GM21367 (cell line): ENCODE results near the gene PROSER3.
A peak's percentile ranks its signal among the peaks of the same experiment; 100 is the strongest.

Experiments used
- ATAC-seq: cut with Tn5 transposase; IDR thresholded peaks from one replicate; pipeline ENCODE4 v1.9.1; 2021; ENCODE audit not compliant: unreplicated experiment

PROSER3 gene

GRCh38 chr19:35757749-35758608, at the start of gene PROSER3:
PROSER3 (plus strand) TSS chr19:35758176; CDS start chr19:35758216, 40 bp downstream.
- ATAC-seq, result peak; percentile 86

DNA sequence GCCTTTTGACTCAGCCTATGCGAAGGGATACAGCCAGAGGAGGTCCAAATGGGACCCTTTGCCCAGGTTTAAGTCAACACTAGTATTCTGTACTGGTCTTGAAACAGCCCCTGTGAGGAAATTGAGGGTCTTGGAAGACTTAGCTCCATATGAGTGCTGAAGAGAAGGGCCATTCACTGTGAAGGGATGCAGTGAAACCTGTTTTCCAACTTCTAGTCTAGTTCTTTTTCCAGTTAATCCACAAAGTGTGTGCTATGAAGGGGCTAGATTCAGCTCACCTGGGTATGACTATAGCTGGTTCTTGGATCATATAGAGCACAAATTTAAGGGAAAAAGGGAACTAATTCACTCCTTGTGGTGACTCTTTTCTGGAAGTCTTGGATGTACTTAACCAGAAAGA, 49.6 kb upstream of the PROSER3 start:
- no peak for ATAC-seq

- ATAC-seq, result no peak
These were observed 46.9 kb upstream of the PROSER3 start for GRCh38 chr19:35710784-35711723.

GRCh38 chr19:35712567-35713505, 45.1 kb upstream of the PROSER3 start:
- no peak for ATAC-seq

DNA sequence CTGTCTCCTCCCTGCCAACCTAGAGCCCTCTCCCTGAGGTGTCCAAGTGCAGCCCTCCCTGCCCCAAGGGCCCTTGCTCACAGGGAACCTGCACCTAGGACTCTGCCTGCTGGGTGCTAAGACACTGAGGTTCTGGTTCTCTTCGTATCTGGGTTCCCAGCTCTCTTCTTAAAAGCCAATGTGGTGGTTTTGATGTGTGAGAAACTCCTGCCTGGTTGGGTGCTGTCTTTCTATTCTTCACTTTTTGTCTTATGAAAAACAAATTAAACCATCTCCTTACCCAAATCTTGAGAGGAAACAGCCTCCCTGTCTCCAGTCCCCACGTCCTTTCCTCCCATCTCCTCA, 44.5 kb upstream of the PROSER3 start:
- ATAC-seq, result no peak

GRCh38 chr19:35713904-35714495, 44.0 kb upstream of the PROSER3 start:
- no peak for ATAC-seq

DNA sequence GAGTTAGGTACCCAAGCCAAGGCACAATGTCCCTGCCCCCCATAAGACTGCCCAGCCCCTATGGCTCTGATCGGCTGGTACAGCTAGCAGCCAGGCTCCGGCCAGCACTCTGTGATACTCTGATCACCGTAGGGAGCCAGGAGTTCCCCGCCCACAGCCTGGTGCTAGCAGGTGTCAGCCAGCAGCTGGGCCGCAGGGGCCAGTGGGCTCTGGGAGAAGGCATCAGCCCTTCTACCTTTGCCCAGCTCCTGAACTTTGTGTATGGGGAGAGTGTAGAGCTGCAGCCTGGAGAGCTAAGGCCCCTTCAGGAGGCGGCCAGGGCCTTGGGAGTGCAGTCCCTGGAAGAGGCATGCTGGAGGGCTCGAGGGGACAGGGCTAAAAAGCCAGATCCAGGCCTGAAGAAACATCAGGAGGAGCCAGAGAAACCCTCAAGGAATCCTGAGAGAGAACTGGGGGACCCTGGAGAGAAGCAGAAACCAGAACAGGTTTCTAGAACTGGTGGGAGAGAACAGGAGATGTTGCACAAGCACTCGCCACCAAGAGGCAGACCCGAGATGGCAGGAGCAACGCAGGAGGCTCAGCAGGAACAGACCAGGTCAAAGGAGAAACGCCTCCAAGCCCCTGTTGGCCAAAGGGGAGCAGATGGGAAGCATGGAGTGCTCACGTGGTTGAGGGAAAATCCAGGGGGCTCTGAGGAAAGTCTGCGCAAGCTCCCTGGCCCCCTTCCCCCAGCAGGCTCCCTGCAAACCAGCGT, 43.2 kb upstream of the PROSER3 start:
- no peak for ATAC-seq

GRCh38 chr19:35715355-35715809, 42.6 kb upstream of the PROSER3 start:
- no peak for ATAC-seq

DNA sequence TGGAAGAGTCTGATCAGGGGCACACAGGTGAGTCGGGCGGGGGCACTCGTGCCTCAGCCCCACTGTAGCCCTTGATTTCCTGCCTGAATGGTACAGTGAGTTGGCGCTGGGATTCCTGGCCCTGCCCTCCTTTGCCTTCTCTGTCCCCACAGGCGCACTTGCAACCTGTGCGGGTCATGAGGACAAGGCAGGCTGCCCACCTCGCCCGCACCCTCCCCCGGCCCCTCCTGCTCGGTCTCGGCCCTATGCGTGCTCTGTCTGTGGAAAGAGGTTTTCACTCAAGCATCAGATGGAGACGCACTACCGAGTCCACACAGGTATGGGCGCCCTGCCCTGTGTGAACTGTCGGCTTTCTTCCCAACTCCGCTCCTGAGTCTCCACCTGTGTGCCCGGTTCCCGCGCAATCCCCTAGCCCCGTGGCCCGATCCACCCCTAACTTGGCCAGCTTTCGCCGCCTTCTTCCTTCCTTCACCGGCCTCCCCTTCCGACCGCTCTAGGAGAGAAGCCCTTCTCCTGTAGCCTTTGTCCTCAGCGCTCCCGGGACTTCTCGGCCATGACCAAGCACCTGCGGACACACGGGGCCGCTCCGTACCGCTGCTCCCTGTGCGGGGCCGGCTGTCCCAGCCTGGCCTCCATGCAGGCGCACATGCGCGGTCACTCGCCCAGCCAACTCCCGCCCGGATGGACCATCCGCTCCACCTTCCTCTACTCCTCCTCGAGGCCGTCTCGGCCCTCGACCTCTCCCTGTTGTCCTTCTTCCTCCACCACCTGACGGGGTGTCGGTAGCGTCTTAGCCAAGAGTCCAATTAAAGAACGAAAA, 41.8 kb upstream of the PROSER3 start:
- no peak for ATAC-seq

DNA sequence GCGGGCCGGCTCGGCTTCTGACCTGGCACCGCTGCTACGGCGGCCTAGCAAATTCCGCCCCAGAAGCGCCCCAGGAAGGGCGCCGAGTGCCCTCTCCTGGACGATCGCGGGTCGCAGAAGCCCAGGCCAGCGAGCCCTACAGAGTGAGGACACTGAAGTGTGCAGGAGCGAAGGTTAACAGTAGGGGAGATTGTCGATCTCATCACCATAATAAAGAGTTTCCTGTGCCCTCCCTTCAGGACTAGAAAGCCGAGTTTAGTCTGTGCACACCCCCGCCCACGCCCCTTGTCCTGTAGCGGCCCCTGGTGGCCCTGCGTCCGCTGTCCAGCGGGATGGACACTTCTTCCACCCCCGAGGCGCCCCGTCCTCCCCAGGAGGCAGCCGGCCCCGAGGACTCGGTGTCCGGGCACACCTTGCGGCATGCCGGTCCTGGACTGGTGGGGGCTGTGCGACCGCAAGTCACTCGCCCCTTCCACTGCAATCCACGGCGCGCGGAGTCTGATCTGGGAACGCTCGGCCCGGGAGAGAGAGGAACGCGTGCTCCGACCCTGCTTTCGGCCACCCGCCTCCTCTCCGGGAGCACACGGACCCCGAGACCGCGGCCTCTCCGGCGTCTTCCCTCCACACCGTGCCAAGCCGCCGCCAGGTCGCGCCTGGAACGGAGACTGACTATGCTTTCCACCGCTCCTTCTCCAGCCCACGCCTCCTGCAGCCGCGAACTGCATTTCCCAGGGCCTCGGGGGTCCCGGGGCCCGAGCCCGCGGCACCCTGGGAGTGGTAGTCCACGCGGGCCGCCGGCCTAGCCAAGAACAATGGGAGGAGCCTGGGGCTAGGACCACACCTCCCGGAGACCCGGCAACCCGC, 40.9 kb upstream of the PROSER3 start:
- peak; percentile 36 for ATAC-seq

DNA sequence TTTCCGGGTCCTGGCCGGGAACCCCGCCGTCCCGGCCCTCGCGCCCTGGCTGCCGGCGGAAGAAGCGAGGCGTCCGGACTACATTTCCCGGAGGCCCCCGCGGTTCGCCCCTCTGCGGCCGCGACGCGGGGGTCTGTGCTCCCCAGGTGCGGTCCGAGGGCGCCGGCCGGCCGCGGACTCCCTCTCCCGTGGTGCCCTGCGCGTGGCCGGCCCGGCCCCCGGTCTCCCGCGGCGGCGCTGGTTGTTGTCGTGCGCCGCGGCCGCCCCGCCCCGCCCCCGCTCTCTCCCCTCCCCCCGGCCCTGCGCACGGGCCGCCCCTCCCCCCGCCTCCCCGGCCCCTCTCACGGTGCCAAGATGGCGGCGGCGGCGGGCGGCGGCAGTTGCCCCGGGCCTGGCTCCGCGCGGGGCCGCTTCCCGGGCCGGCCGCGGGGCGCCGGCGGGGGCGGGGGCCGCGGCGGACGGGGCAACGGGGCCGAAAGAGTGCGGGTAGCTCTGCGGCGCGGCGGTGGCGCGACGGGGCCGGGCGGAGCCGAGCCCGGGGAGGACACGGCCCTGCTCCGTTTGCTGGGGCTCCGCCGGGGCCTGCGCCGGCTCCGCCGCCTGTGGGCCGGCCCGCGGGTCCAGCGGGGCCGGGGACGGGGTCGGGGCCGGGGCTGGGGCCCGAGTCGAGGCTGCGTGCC, 40.2 kb upstream of the PROSER3 start, which contains the start of gene KMT2B:
TSS of gene KMT2B (plus strand) at position 339 of the 680 bp plus-strand sequence. CDS start at position 355, 16 bp downstream.
- ATAC-seq, result peak; percentile 29

GRCh38 chr19:35718345-35719041, 39.5 kb upstream of the PROSER3 start:
- no peak for ATAC-seq

GRCh38 chr19:35719402-35720162, 38.4 kb upstream of the PROSER3 start:
- ATAC-seq, result no peak

- no peak for ATAC-seq
These were observed 37.8 kb upstream of the PROSER3 start for GRCh38 chr19:35720163-35720524.

DNA sequence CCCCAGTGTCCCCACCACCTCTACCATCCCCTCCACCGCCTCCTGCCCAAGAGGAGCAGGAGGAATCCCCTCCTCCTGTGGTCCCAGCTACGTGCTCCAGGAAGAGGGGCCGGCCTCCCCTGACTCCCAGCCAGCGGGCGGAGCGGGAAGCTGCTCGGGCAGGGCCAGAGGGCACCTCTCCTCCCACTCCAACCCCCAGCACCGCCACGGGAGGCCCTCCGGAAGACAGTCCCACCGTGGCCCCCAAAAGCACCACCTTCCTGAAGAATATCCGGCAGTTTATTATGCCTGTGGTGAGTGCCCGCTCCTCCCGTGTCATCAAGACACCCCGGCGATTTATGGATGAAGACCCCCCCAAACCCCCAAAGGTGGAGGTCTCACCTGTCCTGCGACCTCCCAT, 37.3 kb upstream of the PROSER3 start:
- no peak for ATAC-seq

- no peak for ATAC-seq
These were observed 36.6 kb upstream of the PROSER3 start for GRCh38 chr19:35721374-35721773.
